OCI-LY7 (cell line): ENCODE results near the gene CNTN4.

Experiments used
- EZH2phosphoT487 ChIP-seq: fragments of 200-600 bp; sonication (generic); IDR thresholded peaks from 2 replicates; pipeline ENCODE4 v1.6.1; 2018; ENCODE audit warnings: low read depth, borderline replicate concordance, mild to moderate bottlenecking, mixed run types, antibody characterized with exemption, low read length, moderate library complexity, mixed read lengths
- TF ChIP-seq, protein P1 (sequence below): fragments of 200-600 bp; sonication (generic); conservative IDR thresholded peaks from 2 replicates; pipeline ENCODE4 v1.5.1; 2014; ENCODE audit warnings: mild to moderate bottlenecking, antibody characterized with exemption, low read length, moderate library complexity, mixed read lengths

DNA sequence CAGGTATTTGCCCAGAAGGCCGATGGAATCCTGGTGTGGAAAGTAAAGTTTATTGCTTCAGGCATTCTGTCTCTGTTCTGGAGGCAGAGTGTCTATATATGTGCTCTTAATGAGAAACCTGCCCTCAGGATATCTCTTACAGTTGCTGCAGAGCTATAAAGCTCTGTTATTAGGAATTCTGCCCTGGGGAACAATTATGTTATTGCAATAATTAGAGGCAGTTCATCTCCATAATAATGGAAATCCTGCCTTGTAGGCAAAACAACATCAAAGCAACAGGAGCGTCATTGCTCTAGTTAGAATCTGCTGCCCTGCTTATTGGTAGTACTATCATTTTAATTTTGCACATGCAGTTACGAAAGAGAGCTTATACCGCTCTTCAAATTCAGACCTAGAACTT lies 835.9 kb downstream of the CNTN4 start:
- TF ChIP-seq, protein P1, sequence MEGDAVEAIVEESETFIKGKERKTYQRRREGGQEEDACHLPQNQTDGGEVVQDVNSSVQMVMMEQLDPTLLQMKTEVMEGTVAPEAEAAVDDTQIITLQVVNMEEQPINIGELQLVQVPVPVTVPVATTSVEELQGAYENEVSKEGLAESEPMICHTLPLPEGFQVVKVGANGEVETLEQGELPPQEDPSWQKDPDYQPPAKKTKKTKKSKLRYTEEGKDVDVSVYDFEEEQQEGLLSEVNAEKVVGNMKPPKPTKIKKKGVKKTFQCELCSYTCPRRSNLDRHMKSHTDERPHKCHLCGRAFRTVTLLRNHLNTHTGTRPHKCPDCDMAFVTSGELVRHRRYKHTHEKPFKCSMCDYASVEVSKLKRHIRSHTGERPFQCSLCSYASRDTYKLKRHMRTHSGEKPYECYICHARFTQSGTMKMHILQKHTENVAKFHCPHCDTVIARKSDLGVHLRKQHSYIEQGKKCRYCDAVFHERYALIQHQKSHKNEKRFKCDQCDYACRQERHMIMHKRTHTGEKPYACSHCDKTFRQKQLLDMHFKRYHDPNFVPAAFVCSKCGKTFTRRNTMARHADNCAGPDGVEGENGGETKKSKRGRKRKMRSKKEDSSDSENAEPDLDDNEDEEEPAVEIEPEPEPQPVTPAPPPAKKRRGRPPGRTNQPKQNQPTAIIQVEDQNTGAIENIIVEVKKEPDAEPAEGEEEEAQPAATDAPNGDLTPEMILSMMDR = no peak
- TF ChIP-seq EZH2phosphoT487 = no peak
